Measurements from ENCODE around the gene KIAA1671. TPM values are rescaled to one million over a fixed set of nuclear protein-coding genes. Genes with fewer than 3 reads are reported as not detected.

Gene KIAA1671
- total RNA-seq, 4 donors from 2014 or later = 7.6 to 26.1 (median 16.7) TPM

- no peak for TF ChIP-seq CTCF (IDR thresholded peaks at IDR 0.05)
- TF ChIP-seq POLR2A (IDR thresholded peaks at IDR 0.05) = no peak
- Histone ChIP-seq H3K36me3 (no peaks in the 10 kb centered on the region), H3K27me3 (no peaks in the 10 kb centered on the region), H3K4me1 (no peaks in the 10 kb centered on the region), H3K4me3 (no peak overlapping the region), H3K27ac (no peak overlapping the region), H3K9me3 (no peaks in the 10 kb centered on the region)
- DNase-seq = no peak
- intact Hi-C loops (cut with DNase I; ENCODE audit: low total_unique reads) = no loop called here
Observed at GRCh38 chr22:25182131-25183110, 229.9 kb downstream of the KIAA1671 start.

- DNase-seq = no peak
- no peaks in the 10 kb centered on the region for H3K27me3 ChIP-seq
- intact Hi-C loops (cut with DNase I; ENCODE audit: low total_unique reads) = no loop called here
- H3K4me1 ChIP-seq = no peaks in the 10 kb centered on the region
- H3K9me3 ChIP-seq = no peaks in the 10 kb centered on the region
- no peak for TF ChIP-seq POLR2A (IDR thresholded peaks at IDR 0.05)
- TF ChIP-seq CTCF (IDR thresholded peaks at IDR 0.05) = no peak
- H3K27ac ChIP-seq = no peak overlapping the region
- H3K36me3 ChIP-seq = no peaks in the 10 kb centered on the region
- no peak overlapping the region for H3K4me3 ChIP-seq
Observed at GRCh38 chr22:25183949-25184619, 231.6 kb downstream of the KIAA1671 start.

- DNase-seq = no peak
- TF ChIP-seq CTCF (IDR thresholded peaks at IDR 0.05) (no peak), POLR2A (IDR thresholded peaks at IDR 0.05) (no peak)
- no peaks in the 10 kb centered on the region for H3K4me1 ChIP-seq
- no peaks in the 10 kb centered on the region for H3K9me3 ChIP-seq
- no peak overlapping the region for H3K27ac ChIP-seq
- no peaks in the 10 kb centered on the region for H3K27me3 ChIP-seq
- H3K4me3 ChIP-seq = no peak overlapping the region
- intact Hi-C loops (cut with DNase I; ENCODE audit: low total_unique reads) = no loop called here
- H3K36me3 ChIP-seq = no peaks in the 10 kb centered on the region
Observed at GRCh38 chr22:25186140-25186539, 233.6 kb downstream of the KIAA1671 start.

GRCh38 chr22:25187469-25187868, 235.0 kb downstream of the KIAA1671 start:
- no peaks in the 10 kb centered on the region for H3K36me3 ChIP-seq
- H3K27ac ChIP-seq = no peak overlapping the region
- intact Hi-C loops (cut with DNase I; ENCODE audit: low total_unique reads) = no loop called here
- no peak overlapping the region for H3K4me3 ChIP-seq
- no peaks in the 10 kb centered on the region for H3K27me3 ChIP-seq
- TF ChIP-seq POLR2A (IDR thresholded peaks at IDR 0.05) = no peak
- TF ChIP-seq CTCF (IDR thresholded peaks at IDR 0.05) = no peak
- no peaks in the 10 kb centered on the region for H3K9me3 ChIP-seq
- no peak for DNase-seq
- no peaks in the 10 kb centered on the region for H3K4me1 ChIP-seq

GRCh38 chr22:25192406-25192805, 239.9 kb downstream of the KIAA1671 start:
- TF ChIP-seq CTCF (IDR thresholded peaks at IDR 0.05) = no peak
- TF ChIP-seq POLR2A (IDR thresholded peaks at IDR 0.05) = no peak
- H3K4me1 ChIP-seq = no peaks in the 10 kb centered on the region
- H3K4me3 ChIP-seq = no peak overlapping the region
- no peak for DNase-seq
- no peaks in the 10 kb centered on the region for H3K27me3 ChIP-seq
- intact Hi-C loops (cut with DNase I; ENCODE audit: low total_unique reads) = no loop called here
- H3K36me3 ChIP-seq = no peaks in the 10 kb centered on the region
- H3K27ac ChIP-seq = no peak overlapping the region
- no peaks in the 10 kb centered on the region for H3K9me3 ChIP-seq
